GM12878 (cell line): ENCODE measurements around the gene MFSD11.
"Not testable (repeated sequence)": the region's sequence is repeated elsewhere in the genome, so short reads cannot be mapped to it uniquely, and the experiment has no call there.

ENCODE experiments used
- ATF3 ChIP-seq: IDR thresholded peaks from 2 replicates; pipeline ENCODE4 v1.6.1; 2011; ENCODE audit warnings: low read depth, mild to moderate bottlenecking, low read length, moderate library complexity, borderline replicate concordance; ENCODE audit errors: extremely low read depth
- CEBPB ChIP-seq, 2 experiments: fragments of 150-350 bp in 1 of 2; IDR thresholded peaks; 2 replicates each; pipeline ENCODE4 v1.6.1; 2012 to 2014; ENCODE audit warnings: low read depth in 2 of 2, low read length in 2 of 2, borderline replicate concordance in 1 of 2, inconsistent platforms in 1 of 2
- POLR2A ChIP-seq: IDR thresholded peaks from 2 replicates; pipeline ENCODE4 v1.6.1; 2011; ENCODE audit warnings: low read depth, mild to moderate bottlenecking, low read length
- POLR2AphosphoS5 ChIP-seq: IDR thresholded peaks from 2 replicates; pipeline ENCODE4 v1.6.1; 2011; ENCODE audit warnings: mild to moderate bottlenecking, low read length, inconsistent platforms
- SIX5 ChIP-seq: IDR thresholded peaks from 2 replicates; pipeline ENCODE4 v1.6.1; 2011; ENCODE audit warnings: mild to moderate bottlenecking, low read depth, low read length, moderate library complexity; ENCODE audit not compliant: severe bottlenecking
- SKIL ChIP-seq: fragments of 450-650 bp; IDR thresholded peaks from 2 replicates; pipeline ENCODE4 v1.6.1; 2017; ENCODE audit warnings: mild to moderate bottlenecking, low read depth, inconsistent platforms; ENCODE audit not compliant: poor library complexity, severe bottlenecking
- ZNF217 ChIP-seq: fragments of 450-650 bp; IDR thresholded peaks from 2 replicates; pipeline ENCODE4 v1.6.1; 2017; ENCODE audit warnings: antibody characterized with exemption, mild to moderate bottlenecking
- ZNF274 ChIP-seq: IDR thresholded peaks from one replicate; pipeline ENCODE4 v1.8.0; 2011; ENCODE audit not compliant: insufficient read length, insufficient read depth
- TF ChIP-seq, protein P1 (sequence below), 3 experiments: IDR thresholded peaks in 2 of 3; conservative IDR thresholded peaks in 1 of 3; 2 replicates each; pipeline ENCODE4 v1.5.1; 2011; ENCODE audit warnings: low read depth in 3 of 3, low read length in 3 of 3, mild to moderate bottlenecking in 3 of 3, control low read depth in 2 of 3, moderate library complexity in 2 of 3, inconsistent platforms in 1 of 3, mixed read lengths in 1 of 3; ENCODE audit not compliant: control insufficient read depth in 2 of 3, insufficient read depth in 1 of 3; ENCODE audit errors: extremely low read depth in 1 of 3
- TF ChIP-seq, protein P2 (sequence below): IDR thresholded peaks from 2 replicates; pipeline ENCODE4 v1.6.1; 2012; ENCODE audit warnings: mild to moderate bottlenecking, low read depth, low read length

DNA sequence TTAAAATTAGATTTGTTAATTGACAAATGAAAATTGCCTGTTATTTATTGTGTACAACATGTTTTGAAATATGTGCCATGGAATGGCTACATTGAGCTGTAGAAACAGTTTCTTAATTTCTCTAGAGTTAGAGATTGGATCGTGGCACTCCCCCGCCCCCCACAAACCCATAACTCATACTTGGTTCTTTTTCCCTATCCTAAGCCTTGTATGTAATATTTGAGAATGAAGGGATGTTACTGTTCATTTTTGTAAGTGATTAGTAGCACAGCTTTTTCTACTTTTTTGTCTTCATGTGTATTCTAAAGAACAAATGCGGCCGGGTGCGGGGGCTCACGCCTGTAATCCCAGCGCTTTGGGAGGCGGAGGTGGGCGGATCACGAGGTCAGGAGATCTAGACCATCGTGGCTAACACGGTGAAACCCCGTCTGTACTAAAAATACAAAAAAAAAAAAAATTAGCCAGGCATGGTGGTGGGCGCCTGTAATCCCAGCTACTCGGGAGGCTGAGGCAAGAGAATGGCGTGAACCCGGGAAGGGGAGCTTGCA, 1.7 kb downstream of the MFSD11 start:
- TF ChIP-seq, protein P1, sequence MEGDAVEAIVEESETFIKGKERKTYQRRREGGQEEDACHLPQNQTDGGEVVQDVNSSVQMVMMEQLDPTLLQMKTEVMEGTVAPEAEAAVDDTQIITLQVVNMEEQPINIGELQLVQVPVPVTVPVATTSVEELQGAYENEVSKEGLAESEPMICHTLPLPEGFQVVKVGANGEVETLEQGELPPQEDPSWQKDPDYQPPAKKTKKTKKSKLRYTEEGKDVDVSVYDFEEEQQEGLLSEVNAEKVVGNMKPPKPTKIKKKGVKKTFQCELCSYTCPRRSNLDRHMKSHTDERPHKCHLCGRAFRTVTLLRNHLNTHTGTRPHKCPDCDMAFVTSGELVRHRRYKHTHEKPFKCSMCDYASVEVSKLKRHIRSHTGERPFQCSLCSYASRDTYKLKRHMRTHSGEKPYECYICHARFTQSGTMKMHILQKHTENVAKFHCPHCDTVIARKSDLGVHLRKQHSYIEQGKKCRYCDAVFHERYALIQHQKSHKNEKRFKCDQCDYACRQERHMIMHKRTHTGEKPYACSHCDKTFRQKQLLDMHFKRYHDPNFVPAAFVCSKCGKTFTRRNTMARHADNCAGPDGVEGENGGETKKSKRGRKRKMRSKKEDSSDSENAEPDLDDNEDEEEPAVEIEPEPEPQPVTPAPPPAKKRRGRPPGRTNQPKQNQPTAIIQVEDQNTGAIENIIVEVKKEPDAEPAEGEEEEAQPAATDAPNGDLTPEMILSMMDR (IDR thresholded peaks at IDR 0.05 in 2 of 3, conservative IDR thresholded peaks at IDR 0.05 in 1 of 3; ENCODE audit: control insufficient read depth in 2 of 3, extremely low read depth in 1 of 3, insufficient read depth in 1 of 3, low read depth in 3 of 3, low read length in 3 of 3) = not testable (repeated sequence)
- not testable (repeated sequence) for TF ChIP-seq CEBPB (IDR thresholded peaks at IDR 0.05; ENCODE audit: borderline replicate concordance in 1 of 2, low read depth in 2 of 2, low read length in 2 of 2); ZNF274; ATF3; ZNF217; SIX5; POLR2AphosphoS5; SKIL; POLR2A
- TF ChIP-seq, protein P2, sequence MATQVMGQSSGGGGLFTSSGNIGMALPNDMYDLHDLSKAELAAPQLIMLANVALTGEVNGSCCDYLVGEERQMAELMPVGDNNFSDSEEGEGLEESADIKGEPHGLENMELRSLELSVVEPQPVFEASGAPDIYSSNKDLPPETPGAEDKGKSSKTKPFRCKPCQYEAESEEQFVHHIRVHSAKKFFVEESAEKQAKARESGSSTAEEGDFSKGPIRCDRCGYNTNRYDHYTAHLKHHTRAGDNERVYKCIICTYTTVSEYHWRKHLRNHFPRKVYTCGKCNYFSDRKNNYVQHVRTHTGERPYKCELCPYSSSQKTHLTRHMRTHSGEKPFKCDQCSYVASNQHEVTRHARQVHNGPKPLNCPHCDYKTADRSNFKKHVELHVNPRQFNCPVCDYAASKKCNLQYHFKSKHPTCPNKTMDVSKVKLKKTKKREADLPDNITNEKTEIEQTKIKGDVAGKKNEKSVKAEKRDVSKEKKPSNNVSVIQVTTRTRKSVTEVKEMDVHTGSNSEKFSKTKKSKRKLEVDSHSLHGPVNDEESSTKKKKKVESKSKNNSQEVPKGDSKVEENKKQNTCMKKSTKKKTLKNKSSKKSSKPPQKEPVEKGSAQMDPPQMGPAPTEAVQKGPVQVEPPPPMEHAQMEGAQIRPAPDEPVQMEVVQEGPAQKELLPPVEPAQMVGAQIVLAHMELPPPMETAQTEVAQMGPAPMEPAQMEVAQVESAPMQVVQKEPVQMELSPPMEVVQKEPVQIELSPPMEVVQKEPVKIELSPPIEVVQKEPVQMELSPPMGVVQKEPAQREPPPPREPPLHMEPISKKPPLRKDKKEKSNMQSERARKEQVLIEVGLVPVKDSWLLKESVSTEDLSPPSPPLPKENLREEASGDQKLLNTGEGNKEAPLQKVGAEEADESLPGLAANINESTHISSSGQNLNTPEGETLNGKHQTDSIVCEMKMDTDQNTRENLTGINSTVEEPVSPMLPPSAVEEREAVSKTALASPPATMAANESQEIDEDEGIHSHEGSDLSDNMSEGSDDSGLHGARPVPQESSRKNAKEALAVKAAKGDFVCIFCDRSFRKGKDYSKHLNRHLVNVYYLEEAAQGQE = not testable (repeated sequence)
